ENCODE data around the gene CCDC40.

- no peak for TF ChIP-seq CTCF (IDR thresholded peaks at IDR 0.05)
- no peak for TF ChIP-seq EZH2 (IDR thresholded peaks at IDR 0.05; ENCODE audit: borderline replicate concordance, insufficient read depth, low read depth, low read length, poor library complexity, severe bottlenecking)
These were observed 24.4 kb upstream of the CCDC40 start for GRCh38 chr17:80011989-80012555.

Measured in B cell (primary cell).